ENCODE measurements around the gene MARVELD3. TPM values are rescaled to one million over a fixed set of nuclear protein-coding genes. Genes with fewer than 3 reads are reported as not detected.

MARVELD3 gene
- total RNA-seq, 1 experiment from 2014 or later = 27.0 TPM

DNA sequence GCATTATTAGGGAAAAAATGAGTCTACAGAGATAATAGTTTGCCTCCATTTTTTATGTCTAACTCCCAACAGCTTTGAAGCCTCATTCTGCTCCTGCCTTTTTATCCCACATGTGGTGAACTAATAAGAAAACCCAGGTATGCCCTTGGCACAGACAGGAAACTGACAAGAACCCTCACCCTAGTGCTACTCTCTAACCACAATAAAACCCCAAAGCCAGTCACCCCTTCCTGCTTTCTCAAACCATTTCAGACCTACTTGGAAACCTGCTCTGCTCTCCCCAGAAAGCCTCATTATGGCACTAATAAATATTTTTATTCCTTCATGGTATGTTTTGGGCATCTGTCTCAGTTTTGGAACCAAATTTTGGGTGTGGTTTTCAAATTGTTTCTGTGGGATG is 3.9 kb upstream of the MARVELD3 start:
- no peaks in the 10 kb centered on the region for H3K79me1 ChIP-seq (ENCODE audit: insufficient read depth, low read depth, low read length, poor library complexity, severe bottlenecking)
- no peak overlapping the region for H3K4me2 ChIP-seq (ENCODE audit: insufficient read depth, insufficient read length, low read length)
- peaks cover 3 to 4% of the 10 kb centered on the region in 2 experiments; a peak in 2 of 4 replicates for H3K4me1 Mint-ChIP-seq
- no peak overlapping the region for H3K27ac ChIP-seq (ENCODE audit: insufficient read length, low read depth, low read length)
- no peak overlapping the region for H3K56ac ChIP-seq (ENCODE audit: insufficient read length, low read depth, low read length)
- no peak overlapping the region for H2BK12ac ChIP-seq (ENCODE audit: insufficient read length, low read depth, low read length)
- H2AK5ac ChIP-seq (ENCODE audit: insufficient read length, low read length) = no peak overlapping the region
- H3K4ac ChIP-seq (ENCODE audit: low read depth, low read length) = no peak overlapping the region
- no peak overlapping the region for H3K23ac ChIP-seq (ENCODE audit: insufficient read length, low read depth, low read length)
- no peaks in the 10 kb centered on the region for H4K20me1 ChIP-seq (ENCODE audit: control insufficient read depth, insufficient read depth, insufficient read length)
- H3K27me3 Mint-ChIP-seq (ENCODE audit: low read depth) = peaks cover 5% of the 10 kb centered on the region
- no peak overlapping the region for H4K5ac ChIP-seq (ENCODE audit: insufficient read length, low read depth, low read length)
- no peak overlapping the region for H4K8ac ChIP-seq (replicated peaks; ENCODE audit: insufficient read length, low read depth, low read length)
- no peaks in the 10 kb centered on the region for H3K4me1 ChIP-seq (ENCODE audit: insufficient read depth, low read length)
- H2AFZ ChIP-seq (ENCODE audit: low read length) = no peak overlapping the region
- TF ChIP-seq, protein P1, sequence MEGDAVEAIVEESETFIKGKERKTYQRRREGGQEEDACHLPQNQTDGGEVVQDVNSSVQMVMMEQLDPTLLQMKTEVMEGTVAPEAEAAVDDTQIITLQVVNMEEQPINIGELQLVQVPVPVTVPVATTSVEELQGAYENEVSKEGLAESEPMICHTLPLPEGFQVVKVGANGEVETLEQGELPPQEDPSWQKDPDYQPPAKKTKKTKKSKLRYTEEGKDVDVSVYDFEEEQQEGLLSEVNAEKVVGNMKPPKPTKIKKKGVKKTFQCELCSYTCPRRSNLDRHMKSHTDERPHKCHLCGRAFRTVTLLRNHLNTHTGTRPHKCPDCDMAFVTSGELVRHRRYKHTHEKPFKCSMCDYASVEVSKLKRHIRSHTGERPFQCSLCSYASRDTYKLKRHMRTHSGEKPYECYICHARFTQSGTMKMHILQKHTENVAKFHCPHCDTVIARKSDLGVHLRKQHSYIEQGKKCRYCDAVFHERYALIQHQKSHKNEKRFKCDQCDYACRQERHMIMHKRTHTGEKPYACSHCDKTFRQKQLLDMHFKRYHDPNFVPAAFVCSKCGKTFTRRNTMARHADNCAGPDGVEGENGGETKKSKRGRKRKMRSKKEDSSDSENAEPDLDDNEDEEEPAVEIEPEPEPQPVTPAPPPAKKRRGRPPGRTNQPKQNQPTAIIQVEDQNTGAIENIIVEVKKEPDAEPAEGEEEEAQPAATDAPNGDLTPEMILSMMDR (conservative IDR thresholded peaks at IDR 0.05) = no peak
- H2BK20ac ChIP-seq (ENCODE audit: low read depth, low read length, poor library complexity, severe bottlenecking) = no peak overlapping the region
- no peak overlapping the region for H4K91ac ChIP-seq (ENCODE audit: insufficient read length, low read depth, low read length)
- H3K27me3 ChIP-seq (ENCODE audit: insufficient read depth, low read length) = no peaks in the 10 kb centered on the region
- H3K9ac ChIP-seq (ENCODE audit: extremely low read depth, insufficient read length, low read length) = no peak overlapping the region
- no peak for DNase-seq
- no peak overlapping the region for H2BK15ac ChIP-seq (ENCODE audit: low read depth, low read length)
- no peak overlapping the region for H3K18ac ChIP-seq (ENCODE audit: insufficient read length, low read depth, low read length)
- no peak overlapping the region for H2BK5ac ChIP-seq (ENCODE audit: insufficient read length, low read length)
- H3K36me3 Mint-ChIP-seq (ENCODE audit: insufficient read depth in 1 of 3, low read depth in 3 of 3) = no peaks in the 10 kb centered on the region
- H3K14ac ChIP-seq (ENCODE audit: insufficient read depth, low read length) = no peak overlapping the region
- peaks cover 0 to 3% of the 10 kb centered on the region in 2 experiments; a peak in 2 of 5 replicates for H3K9me3 Mint-ChIP-seq
- no peak overlapping the region for H3K27ac Mint-ChIP-seq
- no peaks in the 10 kb centered on the region for H3K79me2 ChIP-seq (ENCODE audit: insufficient read depth, low read length)
- no peaks in the 10 kb centered on the region for H3K9me3 ChIP-seq (ENCODE audit: control insufficient read depth, low read depth, low read length)
- H3K4me3 Mint-ChIP-seq = no peak overlapping the region
- H3T11ph ChIP-seq (ENCODE audit: low read length) = no peak overlapping the region
- H3K23me2 ChIP-seq (ENCODE audit: insufficient read length, low read depth, low read length, poor library complexity, severe bottlenecking) = no peaks in the 10 kb centered on the region
- no peak overlapping the region for H2BK120ac ChIP-seq (ENCODE audit: low read depth, low read length, poor library complexity, severe bottlenecking)

Measured in H9 (cell line).